ENCODE data around the gene IGFL1.

GRCh38 chr19:46209472-46209871 lies 20.1 kb upstream of the IGFL1 start:
- TF ChIP-seq CTCF (conservative IDR thresholded peaks at IDR 0.05; ENCODE audit: low read length), result no peak
- TF ChIP-seq EZH2phosphoT487 (IDR thresholded peaks at IDR 0.05; ENCODE audit: borderline replicate concordance), result no peak
